Spinal cord (tissue), 10 donors: Measurements from ENCODE around the gene SPOCD1. TPM values are rescaled to one million over a fixed set of nuclear protein-coding genes. Genes with fewer than 3 reads are reported as not detected.
A peak's percentile ranks its signal among the peaks of the same experiment; 100 is the strongest.

Experiments used
- DNase-seq, 6 donors: peaks; one replicate each; pipeline versions ENCODE4 v3.0.0 to v3.0.0-alpha.2; 2013 to 2015; ENCODE audit warnings: low spot score in 6 of 6, low read depth in 4 of 6
- H3K27ac ChIP-seq: one replicate; pipeline ENCODE4 v1.5.1; 2013; ENCODE audit warnings: low read depth, low read length, control low read depth
- H3K27me3 ChIP-seq: one replicate; pipeline ENCODE4 v1.6.1; 2013; ENCODE audit warnings: low read length; ENCODE audit not compliant: control insufficient read depth, insufficient read depth
- H3K36me3 ChIP-seq: one replicate; pipeline ENCODE4 v1.6.1; 2013; ENCODE audit warnings: low read length; ENCODE audit not compliant: control insufficient read depth, insufficient read depth
- H3K4me1 ChIP-seq: one replicate; pipeline ENCODE4 v1.6.1; 2013; ENCODE audit warnings: low read length; ENCODE audit not compliant: control insufficient read depth, insufficient read depth
- H3K4me3 ChIP-seq: one replicate; pipeline ENCODE4 v1.5.1; 2013; ENCODE audit warnings: low read depth, low read length, control low read depth
- H3K9me3 ChIP-seq: one replicate; pipeline ENCODE4 v1.6.1; 2013; ENCODE audit warnings: low read length; ENCODE audit not compliant: control insufficient read depth, insufficient read depth
- WGBS: methylation state at CpG from one replicate; pipeline ENCODE4 v1.1.5; 2013; ENCODE audit warnings: missing lambda C conversion rate; ENCODE audit not compliant: insufficient coverage; 5-methylcytosine and 5-hydroxymethylcytosine counted together
- polyA plus RNA-seq, 2 donors: library from polyadenylated mRNA; unstranded; fragments of 120-200 nt; gene quantifications; one replicate each; pipeline ENCODE4 v1.2.1, GENCODE V29; 2013; ENCODE audit not compliant: insufficient read length in 2 of 2
- total RNA-seq, 2 donors: library from RNA; depleted of rRNA in 1 of 2; stranded (reverse); fragments of 120-200 nt in 1 of 2; fragments of >200 nt in 1 of 2; gene quantifications; one replicate each; pipeline versions ENCODE4 v1.2.3 to v1.2.4, GENCODE V29; 2013 to 2014
- donor health status: healthy.

SPOCD1 gene
- total and polyA plus RNA-seq, 4 donors: 0.15 to 0.44 (median 0.36) TPM

- Histone ChIP-seq H3K36me3 (no peaks in the 10 kb centered on the region), H3K4me3 (no peak overlapping the region), H3K27ac (no peak overlapping the region), H3K9me3 (no peaks in the 10 kb centered on the region), H3K27me3 (peaks cover 3% of the 10 kb centered on the region), H3K4me1 (peaks cover 59% of the 10 kb centered on the region)
- 93% methylated on average over 4 of the region's 9 CpGs for WGBS
- no peak for DNase-seq
These were observed 36.1 kb downstream of the SPOCD1 start for GRCh38 chr1:31779687-31780086.

GRCh38 chr1:31778763-31779488 lies 36.9 kb downstream of the SPOCD1 start:
- Histone ChIP-seq H3K27ac (no peak overlapping the region), H3K36me3 (no peaks in the 10 kb centered on the region), H3K9me3 (no peaks in the 10 kb centered on the region), H3K27me3 (peaks cover 7% of the 10 kb centered on the region), H3K4me1 (peaks cover 51% of the 10 kb centered on the region), H3K4me3 (no peak overlapping the region)
- WGBS: 76% methylated on average over 7 of the region's 11 CpGs
- peak in 1 of 6 donors; percentile 53 for DNase-seq

GRCh38 chr1:31776516-31776915 lies 39.3 kb downstream of the SPOCD1 start:
- no peak overlapping the region for H3K4me3 ChIP-seq
- H3K4me1 ChIP-seq: peaks cover 45% of the 10 kb centered on the region
- H3K27ac ChIP-seq: no peak overlapping the region
- peak in 1 of 6 donors; percentile 79 for DNase-seq
- peaks cover 28% of the 10 kb centered on the region for H3K27me3 ChIP-seq
- no peaks in the 10 kb centered on the region for H3K9me3 ChIP-seq
- H3K36me3 ChIP-seq: no peaks in the 10 kb centered on the region
- 51% methylated on average over 3 of the region's 3 CpGs for WGBS

DNA sequence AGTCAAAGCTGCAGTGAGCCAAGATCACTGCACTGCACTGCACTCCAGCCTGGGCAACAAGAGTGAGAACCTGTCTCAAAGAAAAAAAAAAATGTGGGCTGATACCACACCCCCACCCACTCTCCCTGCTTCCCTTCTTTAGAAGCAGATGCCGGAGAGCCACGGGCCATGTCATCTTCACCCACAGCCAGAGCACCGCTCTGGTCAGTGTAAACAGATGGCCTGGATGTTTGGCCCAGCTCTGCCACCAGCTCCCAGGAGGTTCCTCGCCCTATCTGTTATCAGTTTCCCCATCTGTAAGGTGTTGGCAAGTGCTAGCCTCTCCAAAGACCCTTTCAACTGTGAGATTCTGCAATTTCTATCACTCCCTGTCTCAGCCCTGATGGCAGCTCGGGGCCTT lies 39.8 kb downstream of the SPOCD1 start:
- Histone ChIP-seq H3K27me3 (peaks cover 31% of the 10 kb centered on the region), H3K4me1 (peaks cover 43% of the 10 kb centered on the region), H3K27ac (no peak overlapping the region), H3K9me3 (no peaks in the 10 kb centered on the region), H3K36me3 (no peaks in the 10 kb centered on the region), H3K4me3 (no peak overlapping the region)
- no peak for DNase-seq
- 73% methylated on average over 5 of the region's 5 CpGs for WGBS

DNA sequence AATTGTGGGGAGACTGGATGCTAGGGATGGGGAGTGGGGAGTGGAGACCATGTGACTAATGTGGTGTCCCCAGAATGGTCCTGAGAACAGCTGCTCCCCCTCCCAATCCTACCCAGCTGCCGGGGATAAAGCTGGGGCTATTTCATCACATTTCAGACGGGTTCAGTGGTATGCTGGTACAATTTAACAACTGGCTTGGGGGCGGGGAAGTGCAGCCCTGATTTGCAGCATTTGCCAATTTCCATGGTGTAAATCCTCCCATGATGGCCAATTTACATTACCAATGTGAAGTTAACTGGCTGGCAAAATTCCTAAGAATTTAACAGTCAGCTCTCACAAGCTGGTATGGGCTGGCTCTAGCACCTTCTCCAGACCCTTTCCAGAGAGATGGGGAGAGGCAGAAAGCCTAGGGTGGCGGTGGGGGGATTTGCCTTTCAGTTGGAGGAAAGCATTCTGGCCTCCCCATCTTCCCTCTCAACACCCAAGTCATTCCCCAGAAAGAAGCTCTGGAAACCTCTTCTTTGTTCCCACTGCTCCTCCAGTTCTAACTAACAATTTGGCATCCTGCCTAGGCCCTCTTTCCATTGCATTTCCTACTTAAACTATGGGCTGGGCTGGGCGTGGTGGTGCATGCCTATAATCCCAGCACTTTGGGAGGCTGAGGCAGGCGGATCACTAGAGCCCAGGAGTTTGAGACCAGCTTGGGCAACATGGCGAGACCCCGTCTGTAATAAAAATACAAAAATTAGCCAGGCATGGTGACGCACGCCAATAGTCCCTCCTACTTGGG lies 40.4 kb downstream of the SPOCD1 start:
- peaks cover 47% of the 10 kb centered on the region for H3K4me1 ChIP-seq
- peaks cover 31% of the 10 kb centered on the region for H3K27me3 ChIP-seq
- H3K4me3 ChIP-seq: no peak overlapping the region
- no peaks in the 10 kb centered on the region for H3K9me3 ChIP-seq
- no peak overlapping the region for H3K27ac ChIP-seq
- H3K36me3 ChIP-seq: no peaks in the 10 kb centered on the region
- WGBS: 91% methylated on average over 7 of the region's 10 CpGs
- peak in 1 of 6 donors; percentile 70 for DNase-seq

- Histone ChIP-seq H3K4me3 (no peak overlapping the region), H3K4me1 (peaks cover 56% of the 10 kb centered on the region), H3K9me3 (no peaks in the 10 kb centered on the region), H3K27ac (no peak overlapping the region), H3K27me3 (peaks cover 33% of the 10 kb centered on the region), H3K36me3 (no peaks in the 10 kb centered on the region)
- 91% methylated on average over 3 of the region's 3 CpGs for WGBS
- DNase-seq: no peak
These were observed 41.3 kb downstream of the SPOCD1 start for GRCh38 chr1:31774495-31774894.

DNA sequence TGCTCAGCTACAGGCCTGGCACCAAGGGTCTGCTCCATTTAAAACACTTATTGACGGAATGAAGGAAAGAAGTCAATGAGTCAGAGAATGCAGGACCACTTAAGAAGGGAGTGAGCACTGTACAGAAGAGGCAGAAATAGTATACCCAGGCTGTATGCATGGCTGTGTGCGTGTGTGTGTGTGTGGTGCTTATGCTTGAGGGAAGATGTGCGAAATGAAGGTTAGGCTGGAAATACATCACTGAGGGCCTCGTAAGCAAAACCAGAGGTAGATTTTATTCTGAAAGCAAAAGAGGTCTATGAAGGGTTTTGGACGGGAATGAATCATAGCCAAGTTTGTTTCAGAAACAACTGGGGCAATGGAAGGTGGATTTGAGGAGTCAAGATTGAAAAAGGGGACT lies 42.0 kb downstream of the SPOCD1 start:
- no peak overlapping the region for H3K4me3 ChIP-seq
- WGBS: 78% methylated on average over 4 of the region's 5 CpGs
- H3K27ac ChIP-seq: no peak overlapping the region
- H3K36me3 ChIP-seq: no peaks in the 10 kb centered on the region
- peaks cover 33% of the 10 kb centered on the region for H3K27me3 ChIP-seq
- H3K9me3 ChIP-seq: no peaks in the 10 kb centered on the region
- H3K4me1 ChIP-seq: peaks cover 57% of the 10 kb centered on the region
- DNase-seq: peak in 1 of 6 donors; percentile 38

GRCh38 chr1:31772669-31773248 lies 43.1 kb downstream of the SPOCD1 start:
- Histone ChIP-seq H3K9me3 (no peaks in the 10 kb centered on the region), H3K4me3 (peak overlapping the region; percentile 28), H3K4me1 (peaks cover 53% of the 10 kb centered on the region), H3K36me3 (no peaks in the 10 kb centered on the region), H3K27me3 (peaks cover 33% of the 10 kb centered on the region), H3K27ac (no peak overlapping the region)
- no peak for DNase-seq
- 7% methylated on average over 49 of the region's 49 CpGs for WGBS

GRCh38 chr1:31771891-31772668 lies 43.7 kb downstream of the SPOCD1 start:
- Histone ChIP-seq H3K9me3 (no peaks in the 10 kb centered on the region), H3K4me1 (peaks cover 53% of the 10 kb centered on the region), H3K27ac (no peak overlapping the region), H3K4me3 (peak overlapping the region; percentile 28), H3K36me3 (no peaks in the 10 kb centered on the region), H3K27me3 (peaks cover 33% of the 10 kb centered on the region)
- DNase-seq: peak in 2 of 6 donors; percentile 73 to 81
- under 1% methylated on average over 68 of the region's 68 CpGs for WGBS
